ENCODE measurements around the gene F3. TPM values are rescaled to one million over a fixed set of nuclear protein-coding genes. Genes with fewer than 3 reads are reported as not detected.

F3 gene
- total RNA-seq, 1 donor from 2014 or later: 0.33 TPM

DNA sequence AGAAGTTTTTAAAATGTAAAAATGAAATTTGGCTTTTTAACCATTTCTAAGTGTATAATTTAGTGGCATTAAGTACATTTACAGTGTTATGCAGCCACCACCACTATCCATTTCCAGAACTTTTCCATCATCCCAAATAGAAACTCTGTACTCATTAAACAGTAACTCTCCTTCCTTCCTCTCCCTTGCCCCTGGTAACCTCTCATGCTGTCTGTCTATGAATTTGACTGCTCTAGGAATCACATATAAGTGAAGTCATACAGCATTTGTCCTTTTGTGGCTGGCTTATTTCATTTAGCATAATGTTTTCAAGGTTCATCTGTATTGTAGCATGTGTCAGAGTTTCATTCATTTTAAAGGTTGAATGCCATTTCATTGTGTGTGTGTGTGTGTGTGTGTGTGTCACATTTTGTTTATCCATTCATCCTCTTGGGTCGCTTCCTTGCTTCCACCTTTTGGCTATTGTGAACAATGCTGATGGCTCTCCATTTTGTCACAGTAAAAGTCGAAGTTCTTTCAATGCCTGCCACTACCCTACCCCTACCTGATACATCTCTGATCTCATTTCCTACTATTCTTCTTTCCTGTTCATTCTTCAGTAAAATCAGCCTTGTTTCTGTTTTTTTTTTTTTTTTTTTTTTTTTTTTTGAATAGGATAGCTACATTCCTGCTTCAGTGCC lies 45.3 kb downstream of the F3 start:
- H3K27me3 Mint-ChIP-seq: no peaks in the 10 kb centered on the region
- intact Hi-C loops (cut with micrococcal nuclease): no loop called here
- H3K27ac Mint-ChIP-seq: no peak overlapping the region
- H3K36me3 Mint-ChIP-seq (ENCODE audit: low read depth): peaks cover 25% of the 10 kb centered on the region
- no peak overlapping the region for H3K4me3 Mint-ChIP-seq
- H3K4me1 Mint-ChIP-seq: no peaks in the 10 kb centered on the region
- DNase-seq: no peak
- H3K9me3 Mint-ChIP-seq: no peaks in the 10 kb centered on the region

DNA sequence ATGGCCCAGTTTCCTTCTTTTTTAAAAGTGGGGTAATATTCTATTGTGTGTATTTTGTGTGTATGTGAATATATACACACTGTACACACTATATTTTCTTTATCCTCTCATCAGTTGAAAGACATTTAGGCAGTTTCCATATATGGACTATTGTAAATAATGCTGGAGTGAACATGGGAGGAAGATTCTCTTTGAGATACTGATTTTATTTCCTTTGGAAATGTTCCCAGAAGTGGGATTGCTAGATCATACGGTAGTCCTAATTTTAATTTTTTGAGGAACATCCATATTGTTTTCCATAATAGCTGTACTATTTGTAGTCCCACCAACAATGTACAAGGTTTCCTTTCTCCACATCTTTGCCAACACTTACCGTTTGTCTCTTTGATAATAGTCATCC lies 51.0 kb downstream of the F3 start:
- Mint-ChIP-seq H3K36me3 (ENCODE audit: low read depth) (peaks cover 23% of the 10 kb centered on the region), H3K27me3 (no peaks in the 10 kb centered on the region), H3K4me3 (no peak overlapping the region), H3K4me1 (peaks cover 4% of the 10 kb centered on the region), H3K9me3 (no peaks in the 10 kb centered on the region), H3K27ac (no peak overlapping the region)
- no peak for DNase-seq
- intact Hi-C loops (cut with micrococcal nuclease): no loop called here

DNA sequence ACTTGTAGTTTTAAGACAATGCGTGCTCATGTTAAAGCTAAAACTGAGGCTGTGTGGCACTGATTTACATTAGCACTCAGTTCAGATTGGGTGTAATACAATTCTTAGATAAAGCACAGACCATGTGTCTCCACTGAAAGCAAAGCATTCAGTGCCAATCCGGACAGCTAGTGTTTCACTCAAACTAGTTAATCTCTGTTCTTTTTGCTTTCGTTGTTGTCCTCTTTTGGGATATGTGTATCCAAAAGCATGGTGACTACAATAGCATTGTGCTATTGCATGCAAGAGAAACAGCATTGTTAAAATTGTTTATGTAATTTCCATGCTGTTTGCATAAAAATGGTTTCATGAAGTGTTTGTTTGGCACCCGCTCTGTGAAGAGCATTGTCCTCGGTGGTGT lies 54.6 kb downstream of the F3 start:
- H3K27ac Mint-ChIP-seq: no peak overlapping the region
- no peaks in the 10 kb centered on the region for H3K27me3 Mint-ChIP-seq
- no peak overlapping the region for H3K4me3 Mint-ChIP-seq
- no peaks in the 10 kb centered on the region for H3K9me3 Mint-ChIP-seq
- no peak for DNase-seq
- H3K4me1 Mint-ChIP-seq: peaks cover 4% of the 10 kb centered on the region
- H3K36me3 Mint-ChIP-seq (ENCODE audit: low read depth): peaks cover 17% of the 10 kb centered on the region
- intact Hi-C loops (cut with micrococcal nuclease): no loop called here

DNA sequence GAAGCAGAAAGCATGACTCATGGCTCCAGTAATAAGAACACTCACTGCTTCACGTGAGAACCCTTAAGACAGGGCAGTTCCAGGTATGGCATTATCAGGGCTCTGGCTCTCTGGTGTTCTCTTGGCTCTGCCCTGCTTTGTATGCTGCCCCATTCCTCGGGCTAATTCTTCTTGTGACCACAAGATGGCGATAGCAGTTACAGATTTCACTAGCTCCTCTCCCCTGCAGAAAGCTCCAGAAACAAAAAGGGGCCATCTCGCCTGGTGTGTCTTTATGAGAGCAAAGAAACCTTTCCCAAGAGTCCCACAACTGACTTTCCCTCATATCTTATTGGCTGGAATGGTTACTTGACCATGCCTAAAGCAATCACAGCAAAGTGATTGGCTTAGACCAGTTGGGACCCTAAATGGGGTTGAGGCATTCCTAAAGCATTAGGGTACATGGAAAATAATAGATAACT lies 60.1 kb downstream of the F3 start:
- Mint-ChIP-seq H3K27ac (no peak overlapping the region), H3K36me3 (ENCODE audit: low read depth) (peaks cover 9% of the 10 kb centered on the region), H3K9me3 (no peaks in the 10 kb centered on the region), H3K4me1 (no peaks in the 10 kb centered on the region), H3K4me3 (no peak overlapping the region), H3K27me3 (no peaks in the 10 kb centered on the region)
- peak; percentile 79 for DNase-seq
- intact Hi-C loops (cut with micrococcal nuclease): loop anchor here (1.0 kb wide), 1 partner anchor 325 kb away; no protein-coding TSS in a partner anchor

DNA sequence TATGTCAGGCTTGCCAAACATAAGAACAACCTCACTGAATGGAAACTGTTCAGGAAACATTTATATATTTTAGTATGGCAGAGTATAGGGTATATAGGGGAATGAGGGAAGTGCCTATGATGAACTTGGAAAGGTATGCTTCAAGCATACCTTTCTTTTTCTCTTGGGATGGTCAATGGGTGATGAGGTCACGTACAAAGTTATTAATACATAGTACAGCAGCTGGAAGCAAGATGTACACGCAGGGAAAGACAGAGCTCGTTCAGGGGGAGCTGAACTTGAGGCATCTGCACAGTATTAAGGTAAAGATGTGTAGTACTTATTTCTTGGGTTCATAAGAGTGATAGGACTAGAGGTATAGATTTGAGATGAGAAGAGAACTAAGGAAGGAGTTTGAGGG lies 61.9 kb downstream of the F3 start:
- H3K27ac Mint-ChIP-seq: no peak overlapping the region
- H3K4me1 Mint-ChIP-seq: no peaks in the 10 kb centered on the region
- H3K9me3 Mint-ChIP-seq: no peaks in the 10 kb centered on the region
- intact Hi-C loops (cut with micrococcal nuclease): no loop called here
- no peak for DNase-seq
- peaks cover 12% of the 10 kb centered on the region for H3K36me3 Mint-ChIP-seq (ENCODE audit: low read depth)
- H3K4me3 Mint-ChIP-seq: no peak overlapping the region
- H3K27me3 Mint-ChIP-seq: no peaks in the 10 kb centered on the region

Other genes with a start within 250 kb of the F3 start
- gene ABCD3, start 123.4 kb downstream of the F3 start, total RNA-seq: 29.9 and 31.1 TPM in 2 replicates

All from activated CD4-positive, alpha-beta T cell treated with anti-CD3 and anti-CD28 coated beads, Interleukin-2, amount 10 ng/mL, durations not matched to agents 24 days and 14 days (primary cell).